Activated CD8-positive, alpha-beta memory T cell treated with anti-CD3 and anti-CD28 coated beads, Interleukin-2, amount 50 U/mL, for 48 hours (primary cell): ENCODE measurements around the gene SMR3A.

Experiments used
- DNase-seq: peaks from one replicate; pipeline ENCODE4 v3.0.0-alpha.2; 2020

Gene SMR3A

GRCh38 chr4:70360460-70360859 is at the start of gene SMR3A:
Gene SMR3A, plus strand, starts transcription at chr4:70360760. Its CDS starts 1,356 bp downstream, at chr4:70362116.
- DNase-seq, result no peak

GRCh38 chr4:70313736-70314135 is 46.8 kb upstream of the SMR3A start:
- no peak for DNase-seq

GRCh38 chr4:70315928-70316327 is 44.6 kb upstream of the SMR3A start:
- no peak for DNase-seq

GRCh38 chr4:70326052-70326451 is 34.5 kb upstream of the SMR3A start:
- no peak for DNase-seq

- DNase-seq, result no peak
Observed at GRCh38 chr4:70334681-70335080, 25.9 kb upstream of the SMR3A start, which contains the start of gene CABS1. Gene CABS1, plus strand, starts transcription at chr4:70334981. Its CDS starts 59 bp downstream, at chr4:70335040.

GRCh38 chr4:70336043-70336442 is 24.5 kb upstream of the SMR3A start:
- DNase-seq, result no peak

- no peak for DNase-seq
Observed at GRCh38 chr4:70337886-70338420, 22.6 kb upstream of the SMR3A start.

- DNase-seq, result no peak
Observed at GRCh38 chr4:70356185-70356584, 4.4 kb upstream of the SMR3A start.

GRCh38 chr4:70359115-70359661 is 1.4 kb upstream of the SMR3A start:
- DNase-seq, result no peak

GRCh38 chr4:70364002-70364401 is 3.4 kb downstream of the SMR3A start:
- no peak for DNase-seq

- no peak for DNase-seq
Observed at GRCh38 chr4:70365479-70365878, 4.9 kb downstream of the SMR3A start.

- DNase-seq, result no peak
Observed at GRCh38 chr4:70367813-70368212, 7.3 kb downstream of the SMR3A start.

GRCh38 chr4:70371987-70372386 is 11.4 kb downstream of the SMR3A start:
- no peak for DNase-seq

- no peak for DNase-seq
Observed at GRCh38 chr4:70372760-70373159, 12.2 kb downstream of the SMR3A start.

GRCh38 chr4:70380578-70380977 is 20.0 kb downstream of the SMR3A start:
- DNase-seq, result no peak

GRCh38 chr4:70382691-70383181 is 22.2 kb downstream of the SMR3A start, which contains the start of gene SMR3B:
Gene SMR3B, plus strand, starts transcription at chr4:70383131. Its CDS starts 1,380 bp downstream, at chr4:70384511.
- no peak for DNase-seq

- no peak for DNase-seq
Observed at GRCh38 chr4:70392057-70392776, 31.7 kb downstream of the SMR3A start.

- no peak for DNase-seq
Observed at GRCh38 chr4:70397580-70397979, 37.0 kb downstream of the SMR3A start, which contains the start of gene OPRPN. Gene OPRPN, plus strand, starts transcription at chr4:70397940. Its CDS starts 1,346 bp downstream, at chr4:70399286.

- DNase-seq, result no peak
Observed at GRCh38 chr4:70399319-70399718, 38.8 kb downstream of the SMR3A start.

- DNase-seq, result no peak
Observed at GRCh38 chr4:70402762-70403161, 42.2 kb downstream of the SMR3A start.

- DNase-seq, result no peak
Observed at GRCh38 chr4:70405765-70406164, 45.2 kb downstream of the SMR3A start.
